IPS-NIHi7 (cell line): ENCODE data around the gene GRID1.
"Not testable (repeated sequence)": the region's sequence is repeated elsewhere in the genome, so short reads cannot be mapped to it uniquely, and the experiment has no call there.

Experiments
- DNase-seq: peaks from one replicate; pipeline ENCODE4 v3.0.0; 2012; ENCODE audit warnings: mixed read lengths; ENCODE audit errors: extremely low spot score

The GRID1 gene

DNA sequence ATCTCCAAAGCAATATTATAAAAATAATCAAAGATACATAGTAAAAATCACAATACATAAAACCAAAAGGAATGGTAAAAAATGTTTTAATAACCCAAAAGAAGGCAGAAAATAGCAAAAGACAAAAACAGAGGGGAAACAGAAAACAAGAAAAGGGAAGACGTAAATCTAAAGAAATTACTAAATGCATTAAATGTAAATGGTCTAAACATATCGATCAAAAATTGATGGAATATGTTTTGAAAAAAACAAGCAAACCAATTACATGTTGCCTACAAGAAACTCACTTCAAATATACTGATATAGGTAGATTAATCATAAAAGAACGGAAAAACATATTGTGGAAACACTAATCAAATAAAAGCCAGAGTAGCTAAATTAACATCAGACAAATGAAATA lies 369.1 kb downstream of the GRID1 start:
- DNase-seq = no peak

GRCh38 chr10:85995791-85996190 lies 370.8 kb downstream of the GRID1 start:
- DNase-seq = peak; percentile 62

DNA sequence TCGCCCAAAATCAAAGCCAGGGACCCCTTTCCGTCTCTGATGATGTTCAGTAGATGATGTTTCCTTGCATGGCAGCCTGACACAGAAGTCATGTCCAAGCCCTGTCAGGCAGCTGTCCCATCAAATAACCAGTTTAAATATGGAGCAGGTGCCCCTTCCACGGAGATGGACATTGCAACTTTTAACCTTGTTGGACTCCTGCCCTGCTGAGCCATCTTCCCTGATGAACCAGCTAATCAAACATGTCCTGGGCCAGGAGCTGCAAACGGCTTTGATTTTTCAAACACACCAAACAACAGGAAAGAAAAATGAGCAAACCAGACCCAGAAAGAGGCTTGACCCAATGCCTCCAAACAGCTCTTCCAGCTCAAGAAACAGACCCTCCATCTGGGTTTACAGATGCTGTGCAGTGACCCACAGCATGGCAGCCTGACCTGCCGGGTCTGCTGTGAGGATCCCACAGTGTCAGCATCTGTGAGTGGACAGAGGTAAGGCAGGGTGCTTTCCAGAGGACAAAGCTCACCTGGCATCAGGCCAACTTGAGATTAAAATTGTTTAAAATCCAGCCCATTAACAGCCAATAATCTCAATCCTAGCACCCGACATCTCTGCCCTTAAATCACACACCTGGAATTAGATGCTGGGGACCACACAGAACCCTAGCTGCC lies 372.6 kb downstream of the GRID1 start:
- DNase-seq = no peak

GRCh38 chr10:85993140-85993539 lies 373.5 kb downstream of the GRID1 start:
- no peak for DNase-seq

GRCh38 chr10:85992324-85992723 lies 374.3 kb downstream of the GRID1 start:
- DNase-seq = no peak

DNA sequence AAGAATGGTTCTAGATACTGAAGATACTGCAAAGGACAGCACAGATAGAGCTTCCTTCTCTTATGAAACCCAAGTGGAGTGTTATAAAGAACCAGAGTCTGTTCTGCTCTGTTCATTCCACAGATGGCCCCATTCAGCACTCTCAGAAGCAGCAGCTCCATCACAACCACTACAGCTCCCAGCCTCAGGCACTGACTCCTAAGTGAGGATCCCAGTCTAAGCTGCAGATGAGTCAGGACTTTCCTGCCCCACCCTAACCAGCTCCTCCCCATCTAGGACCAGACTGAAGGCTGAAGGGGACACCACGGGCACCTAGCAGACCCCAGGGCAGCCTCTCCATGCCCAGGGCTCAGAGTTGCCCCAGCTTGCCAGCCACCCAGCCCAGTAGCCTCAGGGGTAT lies 379.8 kb downstream of the GRID1 start:
- DNase-seq = no peak

DNA sequence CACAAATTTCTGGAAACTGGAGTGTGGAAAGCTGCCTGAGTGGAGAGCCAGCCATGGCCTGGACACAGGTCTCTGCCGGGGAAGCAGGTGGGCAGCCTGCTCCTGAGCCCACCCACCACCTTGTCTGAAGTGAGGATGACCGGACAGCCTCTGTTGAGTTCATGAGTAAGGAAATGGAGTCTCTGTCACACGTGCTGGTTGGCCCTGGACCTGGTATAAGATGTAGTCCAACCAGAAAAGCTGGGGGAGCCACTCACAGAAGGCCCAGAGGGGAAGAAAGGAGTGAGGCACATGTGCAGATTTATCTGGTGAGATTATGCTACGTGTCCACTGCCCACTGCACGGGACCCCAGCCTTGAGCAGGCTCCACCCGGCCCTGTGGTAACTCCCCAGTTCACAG lies 383.5 kb downstream of the GRID1 start:
- DNase-seq = no peak

DNA sequence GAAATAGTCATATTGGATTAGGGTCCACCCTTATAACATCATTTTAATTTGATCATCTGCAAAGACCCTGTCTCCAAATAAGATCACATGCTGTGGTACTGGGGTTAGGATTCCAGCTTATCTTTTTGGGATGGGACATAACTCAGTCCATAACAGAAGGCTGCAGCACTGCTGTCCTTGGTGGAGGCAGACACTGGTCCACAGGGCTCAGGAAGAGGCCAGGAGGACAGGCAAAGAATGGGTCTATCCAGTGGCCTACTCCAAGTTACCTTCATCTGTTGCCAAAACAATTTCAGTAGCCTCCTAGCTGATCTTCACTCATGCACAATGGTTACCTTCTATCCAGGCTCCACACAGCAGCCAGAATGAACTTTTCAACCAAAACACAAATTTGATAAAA lies 387.0 kb downstream of the GRID1 start:
- DNase-seq = no peak

DNA sequence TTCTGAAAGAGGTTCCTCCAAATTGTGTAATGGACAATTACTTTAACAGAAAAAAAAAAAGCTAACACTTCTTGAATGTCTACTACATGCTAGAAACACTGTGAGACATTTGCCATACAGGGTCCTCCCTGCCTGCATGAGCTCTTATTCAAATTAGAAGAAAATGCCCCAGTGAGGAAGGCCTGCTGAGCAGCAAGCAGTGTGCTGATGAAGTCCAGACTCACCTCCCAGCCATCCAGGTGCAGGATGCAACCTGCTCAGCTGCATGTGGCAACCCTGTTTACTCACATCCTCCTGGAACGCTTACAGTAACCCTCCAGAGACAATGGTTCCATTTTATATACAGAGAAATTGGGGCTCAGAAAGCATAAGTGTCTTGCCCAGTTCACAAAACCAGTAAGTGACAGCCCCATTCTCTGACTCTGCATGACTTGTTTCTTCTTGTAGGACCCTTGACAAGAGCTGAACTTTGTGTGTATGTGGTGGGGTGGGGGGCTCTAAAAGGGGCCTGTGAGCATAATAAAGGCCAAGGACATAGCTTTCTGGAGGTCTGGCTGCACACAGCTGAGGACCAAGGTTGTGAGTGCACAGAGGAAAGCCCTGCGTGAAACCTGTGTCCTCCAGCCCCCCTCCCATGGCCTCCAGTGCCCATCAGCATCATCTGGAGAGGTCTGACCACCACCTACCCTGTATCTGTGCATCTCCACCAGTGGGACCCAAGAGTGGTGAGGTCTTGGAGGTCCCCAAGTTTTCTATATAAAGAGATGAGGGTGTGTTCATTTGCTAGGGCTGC lies 387.8 kb downstream of the GRID1 start:
- no peak for DNase-seq

- DNase-seq = no peak
Observed at GRCh38 chr10:85977642-85978041, 389.0 kb downstream of the GRID1 start.

DNA sequence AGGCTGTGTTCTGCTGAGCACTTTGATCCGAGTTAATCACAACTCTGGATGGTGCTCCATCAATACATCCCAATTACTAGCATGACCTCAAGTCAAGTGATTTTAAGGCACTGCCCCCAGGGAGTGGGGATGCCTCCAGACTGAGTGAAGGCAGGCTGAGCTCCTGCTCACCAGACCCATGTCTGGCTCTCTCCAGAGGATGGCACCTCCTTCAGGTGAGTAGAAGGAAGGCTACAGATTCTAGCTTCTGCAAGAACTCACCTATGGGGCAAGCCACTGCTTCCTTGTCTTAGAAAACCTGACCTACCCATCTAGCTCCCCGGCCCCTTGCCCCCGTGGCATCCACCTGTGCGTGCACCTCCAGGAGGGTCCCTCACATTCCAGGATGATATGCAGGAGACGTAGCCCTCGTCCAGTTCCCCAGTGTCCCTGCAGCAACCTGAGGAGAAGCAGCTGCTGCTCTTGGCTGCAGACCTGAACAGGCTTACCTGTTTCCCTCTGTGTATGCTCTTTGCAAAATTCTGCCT lies 390.3 kb downstream of the GRID1 start:
- peak; percentile 59 for DNase-seq

- no peak for DNase-seq
Observed at GRCh38 chr10:85971494-85971893, 395.1 kb downstream of the GRID1 start.

DNA sequence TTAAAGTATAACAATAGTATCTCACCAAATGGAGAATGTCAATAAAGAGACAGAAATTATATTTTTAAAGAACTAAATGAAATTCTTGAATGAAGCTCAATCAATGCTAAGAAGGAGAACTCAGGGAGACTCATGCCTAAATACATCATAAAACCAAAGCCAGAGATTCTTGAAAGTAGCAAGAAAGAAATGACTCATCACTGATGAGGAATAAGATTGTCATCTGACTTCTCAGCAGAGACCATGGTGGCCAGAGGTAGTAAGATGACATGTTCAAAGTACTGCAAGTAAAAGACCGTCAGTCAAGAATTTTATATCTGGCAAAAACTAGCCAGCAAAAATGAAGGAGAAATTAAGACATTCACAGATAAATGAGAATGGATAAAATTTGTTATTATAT lies 399.0 kb downstream of the GRID1 start:
- DNase-seq = no peak

GRCh38 chr10:85961479-85962067 lies 405.0 kb downstream of the GRID1 start:
- no peak for DNase-seq

- DNase-seq = peak; percentile 4
Observed at GRCh38 chr10:85961073-85961472, 405.5 kb downstream of the GRID1 start.

- no peak for DNase-seq
Observed at GRCh38 chr10:85959239-85959638, 407.4 kb downstream of the GRID1 start.

- no peak for DNase-seq
Observed at GRCh38 chr10:85950921-85951320, 415.7 kb downstream of the GRID1 start.

- no peak for DNase-seq
Observed at GRCh38 chr10:85946713-85947326, 419.8 kb downstream of the GRID1 start.

- no peak for DNase-seq
Observed at GRCh38 chr10:85936161-85936560, 430.4 kb downstream of the GRID1 start.

DNA sequence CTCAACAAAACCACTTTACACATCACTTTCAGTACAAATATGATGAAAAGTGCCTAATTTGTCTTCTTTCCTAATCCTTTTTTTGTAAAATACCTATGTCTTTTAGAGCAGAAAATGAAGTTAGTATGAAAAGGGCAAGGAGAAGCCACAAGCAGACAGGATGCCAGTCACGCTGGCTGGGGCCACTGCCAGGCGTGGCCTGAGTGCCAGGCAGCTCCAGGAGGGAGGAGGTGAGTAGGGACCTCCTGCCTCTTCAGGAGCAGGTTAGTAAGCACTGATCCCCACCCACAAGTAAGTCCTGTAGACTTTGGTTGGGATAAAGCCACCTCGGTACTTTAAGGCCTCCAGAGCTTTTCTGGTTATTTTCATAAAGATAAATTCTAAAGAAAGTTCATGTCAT lies 432.0 kb downstream of the GRID1 start:
- DNase-seq = no peak

DNA sequence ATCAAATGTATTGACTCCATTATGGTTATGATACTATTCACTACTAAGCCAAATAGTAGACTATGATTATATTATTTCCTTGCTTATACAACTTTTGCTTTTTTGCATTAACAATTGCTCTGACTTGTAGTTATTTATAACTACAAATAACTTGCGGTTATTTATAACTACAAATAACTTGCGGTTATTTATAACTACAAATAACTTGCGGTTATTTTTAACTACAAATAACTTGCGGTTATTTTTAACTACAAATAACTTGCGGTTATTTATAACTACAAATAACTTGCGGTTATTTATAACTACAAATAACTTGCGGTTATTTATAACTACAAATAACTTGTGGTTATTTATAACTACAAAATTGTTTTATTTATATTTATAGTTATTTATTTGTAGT lies 436.6 kb downstream of the GRID1 start:
- not testable (repeated sequence) for DNase-seq

- peak; percentile 9 for DNase-seq
Observed at GRCh38 chr10:85927952-85928665, 438.5 kb downstream of the GRID1 start.
